ENCODE data around the gene OSM.

The OSM gene

DNA sequence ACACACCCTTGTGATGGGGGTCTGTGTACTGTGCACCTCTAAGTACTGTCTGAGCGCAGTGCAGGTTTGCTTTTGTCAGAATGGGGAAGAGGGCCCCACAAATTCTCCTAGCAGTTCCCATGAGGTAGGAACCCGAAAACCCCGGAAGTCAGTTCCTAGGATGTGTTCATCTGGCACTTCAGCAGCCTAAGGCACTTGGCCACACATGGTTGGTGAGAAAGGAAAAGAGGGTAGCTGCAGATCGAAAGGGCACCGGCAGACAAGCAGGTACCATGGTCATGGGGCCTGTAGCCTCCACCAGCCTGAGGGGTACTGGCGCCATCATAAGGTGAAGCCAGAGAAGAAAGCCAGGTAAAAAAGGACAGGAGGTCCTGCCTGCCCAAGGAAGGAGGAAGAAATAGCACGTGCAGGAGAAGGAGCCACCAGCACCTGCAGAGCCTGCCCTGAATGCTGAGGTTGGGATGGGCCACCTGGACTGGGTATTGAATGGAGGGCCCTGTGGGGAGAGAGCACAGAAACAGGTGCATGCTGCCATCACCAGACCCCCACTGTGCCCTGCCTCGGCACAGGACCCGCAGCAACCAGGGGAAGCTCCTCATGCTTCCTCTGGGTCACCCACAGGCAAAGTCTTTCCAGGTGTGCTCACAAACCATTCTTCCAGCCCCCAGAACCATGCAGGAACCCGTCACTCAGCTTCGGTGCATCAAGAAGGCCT lies 30.8 kb upstream of the OSM start:
- Histone ChIP-seq H3K9ac (ENCODE audit: low read length) (no peak overlapping the region), H2AFZ (ENCODE audit: low read length) (no peak overlapping the region), H3K27ac (ENCODE audit: low read depth, low read length, poor library complexity, severe bottlenecking) (peak overlapping the region; percentile 64), H4K20me1 (ENCODE audit: insufficient read depth, low read length) (no peaks in the 10 kb centered on the region), H3K9me2 (ENCODE audit: low read depth, low read length) (no peaks in the 10 kb centered on the region), H3K4me3 (ENCODE audit: low read depth, low read length, poor library complexity, severe bottlenecking) (no peak overlapping the region), H3F3A (ENCODE audit: insufficient read depth, low read length) (no peaks in the 10 kb centered on the region), H3K4me2 (ENCODE audit: low read length) (no peak overlapping the region), H3K36me3 (ENCODE audit: insufficient read depth, low read length) (peaks cover 22% of the 10 kb centered on the region; the same call in 1 of the 2 replicates), H3K9me3 (ENCODE audit: low read length) (no peaks in the 10 kb centered on the region), H3K79me2 (ENCODE audit: insufficient read depth, low read length) (no peaks in the 10 kb centered on the region), H3K4me1 (ENCODE audit: insufficient read depth, low read length, severe bottlenecking) (peaks cover 19% of the 10 kb centered on the region), H3K27me3 (ENCODE audit: insufficient read depth, low read length) (no peaks in the 10 kb centered on the region)
- TF ChIP-seq EZH2 (IDR thresholded peaks at IDR 0.05; ENCODE audit: borderline replicate concordance, low read length) = no peak
- TF ChIP-seq, protein P1, sequence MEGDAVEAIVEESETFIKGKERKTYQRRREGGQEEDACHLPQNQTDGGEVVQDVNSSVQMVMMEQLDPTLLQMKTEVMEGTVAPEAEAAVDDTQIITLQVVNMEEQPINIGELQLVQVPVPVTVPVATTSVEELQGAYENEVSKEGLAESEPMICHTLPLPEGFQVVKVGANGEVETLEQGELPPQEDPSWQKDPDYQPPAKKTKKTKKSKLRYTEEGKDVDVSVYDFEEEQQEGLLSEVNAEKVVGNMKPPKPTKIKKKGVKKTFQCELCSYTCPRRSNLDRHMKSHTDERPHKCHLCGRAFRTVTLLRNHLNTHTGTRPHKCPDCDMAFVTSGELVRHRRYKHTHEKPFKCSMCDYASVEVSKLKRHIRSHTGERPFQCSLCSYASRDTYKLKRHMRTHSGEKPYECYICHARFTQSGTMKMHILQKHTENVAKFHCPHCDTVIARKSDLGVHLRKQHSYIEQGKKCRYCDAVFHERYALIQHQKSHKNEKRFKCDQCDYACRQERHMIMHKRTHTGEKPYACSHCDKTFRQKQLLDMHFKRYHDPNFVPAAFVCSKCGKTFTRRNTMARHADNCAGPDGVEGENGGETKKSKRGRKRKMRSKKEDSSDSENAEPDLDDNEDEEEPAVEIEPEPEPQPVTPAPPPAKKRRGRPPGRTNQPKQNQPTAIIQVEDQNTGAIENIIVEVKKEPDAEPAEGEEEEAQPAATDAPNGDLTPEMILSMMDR (IDR thresholded peaks at IDR 0.05; ENCODE audit: low read length) = no peak

DNA sequence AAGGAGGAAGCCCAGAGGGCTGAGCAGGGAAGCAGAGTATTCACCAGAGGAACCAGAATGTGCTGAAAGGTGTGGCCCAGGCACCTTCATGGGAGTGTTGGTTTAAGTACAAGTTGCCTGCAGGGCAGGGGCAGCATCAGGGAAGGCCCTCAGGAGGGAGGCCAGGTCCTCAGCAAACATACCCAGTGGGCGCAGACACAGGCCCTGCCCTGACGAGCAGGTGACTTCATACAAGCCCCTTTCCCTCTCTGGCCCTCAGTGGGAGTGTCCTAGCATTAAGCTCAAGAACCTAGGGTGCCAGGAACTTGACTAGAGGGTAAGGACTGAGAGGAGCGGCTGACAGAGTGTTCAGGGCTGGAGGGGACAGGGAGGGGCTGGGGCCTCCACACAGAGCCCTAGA lies 30.2 kb upstream of the OSM start:
- H3K36me3 ChIP-seq (ENCODE audit: insufficient read depth, low read length) = peaks cover 21% of the 10 kb centered on the region; the same call in 1 of the 2 replicates

DNA sequence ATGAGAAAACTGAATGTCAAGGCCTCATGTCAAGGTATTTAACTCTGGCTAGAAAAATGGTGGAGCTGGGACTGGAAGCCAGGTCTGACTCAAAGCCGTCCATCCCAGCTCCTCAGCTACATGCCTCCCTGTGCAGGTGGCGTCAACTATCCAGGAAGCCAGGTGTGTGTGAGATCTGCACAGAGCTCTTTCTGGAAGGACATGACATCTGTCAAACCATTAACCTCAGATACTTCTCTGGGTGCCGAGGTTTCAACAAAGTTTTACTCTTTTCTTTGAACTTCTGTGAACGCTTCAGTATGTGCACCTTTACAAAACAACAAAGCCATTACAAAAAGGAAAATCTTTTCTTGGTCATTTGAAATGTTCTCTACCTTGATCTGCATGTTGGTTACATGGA lies 29.7 kb upstream of the OSM start:
- H3K9me2 ChIP-seq (ENCODE audit: low read depth, low read length) = no peaks in the 10 kb centered on the region
- no peak overlapping the region for H3K9ac ChIP-seq (ENCODE audit: low read length)
- no peak overlapping the region for H3K4me2 ChIP-seq (ENCODE audit: low read length)
- H3K27ac ChIP-seq (ENCODE audit: low read depth, low read length, poor library complexity, severe bottlenecking) = peak overlapping the region; percentile 64
- TF ChIP-seq, protein P1 (IDR thresholded peaks at IDR 0.05; ENCODE audit: low read length) = no peak
- TF ChIP-seq EZH2 (IDR thresholded peaks at IDR 0.05; ENCODE audit: borderline replicate concordance, low read length) = no peak
- no peaks in the 10 kb centered on the region for H3K79me2 ChIP-seq (ENCODE audit: insufficient read depth, low read length)
- H4K20me1 ChIP-seq (ENCODE audit: insufficient read depth, low read length) = no peaks in the 10 kb centered on the region
- peaks cover 10% of the 10 kb centered on the region for H3K4me1 ChIP-seq (ENCODE audit: insufficient read depth, low read length, severe bottlenecking)
- H3K36me3 ChIP-seq (ENCODE audit: insufficient read depth, low read length) = peaks cover 21% of the 10 kb centered on the region; the same call in 1 of the 2 replicates
- H3K4me3 ChIP-seq (ENCODE audit: low read depth, low read length, poor library complexity, severe bottlenecking) = no peak overlapping the region
- no peaks in the 10 kb centered on the region for H3K27me3 ChIP-seq (ENCODE audit: insufficient read depth, low read length)
- H3K9me3 ChIP-seq (ENCODE audit: low read length) = no peaks in the 10 kb centered on the region
- H2AFZ ChIP-seq (ENCODE audit: low read length) = no peak overlapping the region
- no peaks in the 10 kb centered on the region for H3F3A ChIP-seq (ENCODE audit: insufficient read depth, low read length)

More for the DNA sequence above, 30.2 kb upstream of the OSM start:
- no peak for TF ChIP-seq EZH2 (IDR thresholded peaks at IDR 0.05; ENCODE audit: borderline replicate concordance, low read length)
- TF ChIP-seq, protein P1 (IDR thresholded peaks at IDR 0.05; ENCODE audit: low read length) = no peak
- Histone ChIP-seq H3K27ac (ENCODE audit: low read depth, low read length, poor library complexity, severe bottlenecking) (peak overlapping the region; percentile 64), H3F3A (ENCODE audit: insufficient read depth, low read length) (no peaks in the 10 kb centered on the region), H4K20me1 (ENCODE audit: insufficient read depth, low read length) (no peaks in the 10 kb centered on the region), H3K9me2 (ENCODE audit: low read depth, low read length) (no peaks in the 10 kb centered on the region), H3K4me2 (ENCODE audit: low read length) (no peak overlapping the region), H3K4me1 (ENCODE audit: insufficient read depth, low read length, severe bottlenecking) (peaks cover 13% of the 10 kb centered on the region), H3K9me3 (ENCODE audit: low read length) (no peaks in the 10 kb centered on the region), H3K4me3 (ENCODE audit: low read depth, low read length, poor library complexity, severe bottlenecking) (no peak overlapping the region), H3K27me3 (ENCODE audit: insufficient read depth, low read length) (no peaks in the 10 kb centered on the region), H2AFZ (ENCODE audit: low read length) (no peak overlapping the region), H3K9ac (ENCODE audit: low read length) (no peak overlapping the region), H3K79me2 (ENCODE audit: insufficient read depth, low read length) (no peaks in the 10 kb centered on the region)
